GM18499 (cell line): ENCODE measurements around the gene CDKN2B-AS1.

Experiments
- ATAC-seq: cut with Tn5 transposase; IDR thresholded peaks from one replicate; pipeline ENCODE4 v1.9.1; 2021; ENCODE audit warnings: moderate number of reproducible peaks; ENCODE audit not compliant: insufficient read depth, unreplicated experiment

CDKN2B-AS1 gene

DNA sequence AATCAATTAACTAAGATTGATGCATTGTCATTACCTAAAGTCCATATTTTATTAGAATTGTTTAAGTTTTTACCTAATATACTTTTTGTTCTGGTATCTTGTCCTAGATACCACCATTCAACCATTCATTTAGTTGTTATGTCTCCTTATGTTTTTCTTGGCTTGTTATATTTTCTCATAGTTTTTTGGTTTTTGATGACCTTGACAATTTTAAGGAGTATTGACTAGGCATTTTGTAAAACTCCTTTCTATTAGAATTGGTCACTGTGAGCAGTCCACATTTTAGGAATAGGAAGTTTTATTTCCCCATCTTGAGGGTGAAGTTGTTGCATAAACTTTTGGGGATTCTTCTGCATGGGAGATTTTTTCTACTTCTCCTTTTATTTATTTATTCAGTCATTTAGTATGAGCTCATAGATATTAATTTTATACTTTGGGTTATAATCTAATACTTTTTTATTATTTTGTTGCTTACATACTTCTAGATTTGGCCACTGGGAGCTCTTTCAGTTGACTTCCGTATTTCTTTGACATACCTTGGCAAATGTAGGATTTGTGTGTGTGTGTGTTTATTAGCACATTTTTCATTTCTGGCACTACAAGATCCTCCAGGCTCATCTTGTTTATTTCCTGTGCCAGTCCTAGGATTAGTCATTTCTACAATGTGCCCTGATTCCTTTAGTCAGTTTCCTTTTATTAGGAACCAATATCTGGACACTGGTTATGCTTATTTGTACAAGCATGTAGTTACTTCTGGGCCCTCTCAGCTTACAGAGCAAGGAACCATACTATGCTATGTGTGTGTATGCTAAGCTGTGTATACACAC lies 149.4 kb downstream of the CDKN2B-AS1 start:
- ATAC-seq = no peak

GRCh38 chr9:22146604-22147003 lies 152.0 kb downstream of the CDKN2B-AS1 start:
- ATAC-seq = no peak

DNA sequence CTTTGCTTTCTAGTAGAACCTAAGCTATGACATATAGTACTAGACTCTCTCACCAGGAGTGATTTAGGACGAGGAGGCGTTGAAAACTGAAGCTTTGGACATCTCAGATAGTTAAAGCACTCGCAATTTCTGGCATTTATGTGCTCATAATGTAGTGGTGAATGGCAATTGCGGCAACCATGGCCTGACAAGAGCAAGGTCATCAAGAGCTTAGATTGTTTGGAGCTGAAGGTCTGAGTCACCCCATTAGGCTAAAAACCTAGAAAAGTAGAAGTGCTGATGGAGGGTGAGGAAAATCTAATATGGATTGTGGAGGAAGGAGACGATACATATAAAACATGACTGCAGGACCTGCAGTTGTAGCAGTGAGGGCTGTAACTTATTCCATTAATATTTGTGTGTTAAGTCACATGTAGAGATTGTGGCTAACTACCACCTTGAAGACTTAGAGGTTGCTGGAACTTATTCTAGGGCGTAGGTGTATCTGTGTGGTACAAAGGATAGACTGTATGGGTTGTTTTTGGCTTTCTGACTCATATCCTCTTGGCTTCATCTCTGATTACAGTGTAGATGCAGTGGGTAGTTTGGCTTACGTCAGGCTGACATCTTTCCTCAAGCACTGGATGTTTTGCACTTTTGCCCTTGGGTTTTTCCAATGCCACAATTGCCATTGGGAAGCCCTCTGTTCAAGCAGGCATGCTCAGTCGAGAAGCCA lies 153.4 kb downstream of the CDKN2B-AS1 start:
- ATAC-seq = no peak

- ATAC-seq = no peak
Observed at GRCh38 chr9:22148528-22148875, 153.9 kb downstream of the CDKN2B-AS1 start.

GRCh38 chr9:22148876-22149637 lies 154.5 kb downstream of the CDKN2B-AS1 start:
- ATAC-seq = no peak

DNA sequence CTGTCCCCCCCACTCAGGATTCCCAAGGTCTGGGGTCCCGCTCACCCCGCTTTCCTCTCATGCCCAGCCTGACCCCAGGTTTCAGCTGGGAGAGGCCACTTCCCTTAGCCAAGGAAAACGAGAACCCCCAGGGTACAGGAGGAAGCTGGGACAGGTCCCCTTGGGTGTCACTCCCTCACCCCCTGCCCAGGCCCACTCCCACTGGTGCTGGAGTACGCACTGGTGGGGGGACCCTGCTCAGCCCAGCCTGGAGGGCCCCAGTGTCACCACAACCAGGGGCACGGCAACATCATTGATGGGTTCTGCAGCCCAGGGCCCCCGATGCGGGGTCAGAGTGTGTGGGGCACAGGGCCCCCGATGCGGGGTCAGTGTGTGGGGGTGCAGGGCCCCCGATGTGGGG lies 159.5 kb downstream of the CDKN2B-AS1 start:
- no peak for ATAC-seq

GRCh38 chr9:22156586-22156985 lies 162.0 kb downstream of the CDKN2B-AS1 start:
- no peak for ATAC-seq

DNA sequence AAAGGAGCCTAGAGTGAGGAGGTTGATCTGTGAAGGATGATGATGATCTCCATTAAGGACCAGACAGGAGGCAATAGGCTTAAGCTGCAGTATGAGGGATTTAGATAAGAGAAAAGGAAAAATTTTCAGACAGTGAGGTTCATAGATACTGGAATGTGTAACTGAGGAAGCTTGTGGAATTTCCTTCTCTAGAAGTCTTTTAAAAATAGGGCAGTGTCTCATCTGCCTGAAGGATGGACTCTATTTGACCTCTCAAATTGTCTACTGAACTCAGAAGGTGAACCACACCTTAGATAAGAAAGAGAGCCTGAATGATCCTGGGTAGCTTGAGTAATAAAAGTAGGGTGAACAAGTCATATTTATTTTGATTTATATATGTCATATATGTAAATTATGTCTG lies 162.7 kb downstream of the CDKN2B-AS1 start:
- no peak for ATAC-seq

GRCh38 chr9:22157828-22158227 lies 163.2 kb downstream of the CDKN2B-AS1 start:
- no peak for ATAC-seq

DNA sequence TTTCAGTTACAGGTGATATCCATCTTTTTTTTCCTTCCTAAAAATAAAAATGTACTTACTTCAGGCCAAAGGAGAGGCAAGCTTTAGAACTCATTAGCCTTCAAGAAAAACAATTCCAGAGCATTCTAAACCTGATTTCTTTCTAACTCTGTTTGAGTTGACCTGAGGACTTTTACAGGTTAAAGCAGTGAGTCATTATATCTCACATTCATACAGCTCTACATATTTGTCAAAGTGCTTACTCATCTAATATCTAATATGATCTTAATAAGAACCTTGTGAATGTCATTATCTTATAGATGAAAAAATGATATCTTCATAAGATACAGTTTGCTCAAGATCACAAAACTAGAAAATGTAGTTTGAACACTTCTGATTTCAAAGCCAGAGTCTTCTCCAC lies 163.7 kb downstream of the CDKN2B-AS1 start:
- no peak for ATAC-seq

GRCh38 chr9:22158927-22159346 lies 164.3 kb downstream of the CDKN2B-AS1 start:
- ATAC-seq = no peak

- no peak for ATAC-seq
Observed at GRCh38 chr9:22159586-22159985, 165.0 kb downstream of the CDKN2B-AS1 start.

GRCh38 chr9:22160221-22160620 lies 165.6 kb downstream of the CDKN2B-AS1 start:
- no peak for ATAC-seq

- no peak for ATAC-seq
Observed at GRCh38 chr9:22165144-22165543, 170.6 kb downstream of the CDKN2B-AS1 start.

- no peak for ATAC-seq
Observed at GRCh38 chr9:22169243-22169642, 174.7 kb downstream of the CDKN2B-AS1 start.

- ATAC-seq = no peak
Observed at GRCh38 chr9:22169727-22170503, 175.3 kb downstream of the CDKN2B-AS1 start.
